ENCODE measurements around the gene GRIA2.
A peak's percentile ranks its signal among the peaks of the same experiment; 100 is the strongest.

The GRIA2 gene

DNA sequence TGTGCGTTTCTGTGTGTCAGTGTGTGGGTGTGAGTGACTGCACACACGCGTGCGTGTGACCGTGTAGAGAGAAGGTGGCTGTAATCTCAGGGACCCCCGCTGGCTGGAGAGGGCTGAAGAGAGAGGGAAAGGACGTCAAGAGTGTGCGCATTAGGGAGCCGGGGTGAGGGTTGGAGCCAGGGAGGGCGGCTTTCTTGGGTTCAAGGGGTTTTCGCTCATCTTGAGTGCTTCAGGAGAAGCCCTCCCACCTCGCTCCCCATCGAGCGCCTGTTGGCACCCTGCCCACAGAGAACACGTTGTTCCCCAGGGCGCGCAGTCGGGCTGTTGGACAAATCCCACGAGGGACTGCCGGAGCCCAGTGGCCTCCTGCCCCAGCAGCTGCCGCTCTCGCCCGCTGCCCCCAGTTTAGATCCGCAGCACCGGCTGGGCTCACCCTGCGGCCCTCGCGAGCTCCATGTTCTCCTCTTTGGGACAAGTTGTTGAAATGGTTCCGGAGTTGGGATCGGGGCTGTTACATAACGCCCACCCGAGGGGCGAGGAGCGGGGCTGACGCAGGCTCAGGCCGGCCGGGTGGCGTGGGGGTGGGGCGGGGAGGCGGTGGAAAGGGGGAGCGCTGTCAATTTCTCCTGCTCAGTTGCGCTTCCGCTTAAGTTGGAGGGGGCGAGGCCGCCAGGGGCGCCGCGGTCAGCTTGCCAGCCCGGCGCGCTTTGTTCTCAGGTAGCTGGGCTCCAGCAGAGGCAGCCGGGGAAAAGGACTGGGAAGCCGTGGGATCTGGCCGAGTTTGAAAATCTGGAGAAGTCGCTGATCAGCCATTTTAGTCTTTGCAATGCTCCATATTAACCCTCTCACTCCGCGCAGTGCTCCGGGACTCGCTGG is 1.6 kb downstream of the GRIA2 start:
- H3K27ac ChIP-seq (ENCODE audit: extremely low read depth, low read depth, low read length): no peak overlapping the region
- H3K4me3 ChIP-seq (ENCODE audit: low read depth, low read length): peak overlapping the region; percentile 39
- TF ChIP-seq ZNF398 (tag by site-specific recombination; IDR thresholded peaks at IDR 0.05): peak; percentile 43
- peak; percentile 53; the same call in 1 of the 2 replicates for TF ChIP-seq ZNF335 (tag by site-specific recombination; conservative IDR thresholded peaks at IDR 0.05)
- no peak for TF ChIP-seq ZNF670 (tag by site-specific recombination; IDR thresholded peaks at IDR 0.05; ENCODE audit: low read depth)
- TF ChIP-seq, protein P1, sequence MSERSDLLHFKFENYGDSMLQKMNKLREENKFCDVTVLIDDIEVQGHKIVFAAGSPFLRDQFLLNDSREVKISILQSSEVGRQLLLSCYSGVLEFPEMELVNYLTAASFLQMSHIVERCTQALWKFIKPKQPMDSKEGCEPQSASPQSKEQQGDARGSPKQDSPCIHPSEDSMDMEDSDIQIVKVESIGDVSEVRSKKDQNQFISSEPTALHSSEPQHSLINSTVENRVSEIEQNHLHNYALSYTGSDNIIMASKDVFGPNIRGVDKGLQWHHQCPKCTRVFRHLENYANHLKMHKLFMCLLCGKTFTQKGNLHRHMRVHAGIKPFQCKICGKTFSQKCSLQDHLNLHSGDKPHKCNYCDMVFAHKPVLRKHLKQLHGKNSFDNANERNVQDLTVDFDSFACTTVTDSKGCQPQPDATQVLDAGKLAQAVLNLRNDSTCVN (tag by site-specific recombination; optimal IDR thresholded peaks at IDR 0.05): peak; percentile 17
- CTCF ChIA-PET: interaction anchor here (0.6 to 0.7 kb wide), 2 partner anchors 22 to 85 kb away, joined by 3 read pairs; no protein-coding TSS in a partner anchor
- no peaks in the 10 kb centered on the region; the same call in 1 of the 2 replicates for H3K4me1 ChIP-seq (ENCODE audit: control insufficient read depth, insufficient read depth, low read length)
- no peaks in the 10 kb centered on the region for H3K9me3 ChIP-seq (ENCODE audit: control insufficient read depth, insufficient read depth, low read depth, low read length)
- no peaks in the 10 kb centered on the region for H3K36me3 ChIP-seq (ENCODE audit: control insufficient read depth in 2 of 2, insufficient read depth in 1 of 2, low read length in 2 of 2)
- POLR2A ChIA-PET: no interaction called here

DNA sequence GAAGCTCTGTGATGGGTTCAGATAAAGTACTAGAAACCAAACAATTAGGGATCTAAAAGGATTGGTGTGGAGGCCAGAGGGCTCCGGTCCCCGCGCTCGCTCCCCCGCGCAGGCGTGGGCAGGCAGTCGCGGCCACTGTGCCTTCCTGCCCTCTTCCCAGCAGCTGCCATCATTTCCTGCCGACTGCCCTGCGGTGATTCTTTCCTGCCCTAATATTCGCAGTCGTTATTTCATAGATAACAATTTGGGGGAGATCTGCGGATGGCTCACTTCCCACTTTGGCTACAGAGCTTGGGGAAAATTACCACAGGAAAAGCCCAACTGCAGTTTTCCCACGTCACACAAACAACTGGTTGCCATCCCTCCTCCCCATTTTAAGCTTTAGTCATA is 2.2 kb downstream of the GRIA2 start:
- POLR2A ChIA-PET: no interaction called here
- TF ChIP-seq ZNF391 (tag by site-specific recombination; IDR thresholded peaks at IDR 0.05; ENCODE audit: borderline replicate concordance, low read depth) (no peak), ZNF335 (tag by site-specific recombination; conservative IDR thresholded peaks at IDR 0.05) (0 out of 2 replicates have a peak, but pooled peaks have one; percentile 13)
- CTCF ChIA-PET: interaction anchor here (0.7 to 0.9 kb wide), 2 partner anchors 13 to 22 kb away, joined by 3 to 4 read pairs; no protein-coding TSS in a partner anchor
- H3K4me1 ChIP-seq (ENCODE audit: control insufficient read depth, insufficient read depth, low read length): no peaks in the 10 kb centered on the region; the same call in 1 of the 2 replicates
- no peaks in the 10 kb centered on the region for H3K9me3 ChIP-seq (ENCODE audit: control insufficient read depth, insufficient read depth, low read depth, low read length)
- no peaks in the 10 kb centered on the region for H3K36me3 ChIP-seq (ENCODE audit: control insufficient read depth in 2 of 2, insufficient read depth in 1 of 2, low read length in 2 of 2)
- H3K27ac ChIP-seq (ENCODE audit: extremely low read depth, low read depth, low read length): no peak overlapping the region
- H3K4me3 ChIP-seq (ENCODE audit: low read depth, low read length): peak overlapping the region; percentile 39

GRCh38 chr4:157223456-157223855 is 2.9 kb downstream of the GRIA2 start:
- H3K36me3 ChIP-seq (ENCODE audit: control insufficient read depth in 2 of 2, insufficient read depth in 1 of 2, low read length in 2 of 2): no peaks in the 10 kb centered on the region
- TF ChIP-seq ZNF48 (tag by site-specific recombination; IDR thresholded peaks at IDR 0.05) (no peak), ZNF366 (tag by site-specific recombination; conservative IDR thresholded peaks at IDR 0.05) (no peak), BCL6B (tag by site-specific recombination; IDR thresholded peaks at IDR 0.05) (no peak), ZNF555 (tag by site-specific recombination; conservative IDR thresholded peaks at IDR 0.05) (no peak), ELK4 (IDR thresholded peaks at IDR 0.05; ENCODE audit: borderline replicate concordance, low read depth, low read length) (no peak)
- no peak overlapping the region for H3K4me3 ChIP-seq (ENCODE audit: low read depth, low read length)
- POLR2A ChIA-PET: no interaction called here
- H3K9me3 ChIP-seq (ENCODE audit: control insufficient read depth, insufficient read depth, low read depth, low read length): no peaks in the 10 kb centered on the region
- CTCF ChIA-PET: interaction anchor here (0.9 kb wide), 1 partner anchor 12 kb away, joined by 4 read pairs; no protein-coding TSS in a partner anchor
- no peak overlapping the region for H3K27ac ChIP-seq (ENCODE audit: extremely low read depth, low read depth, low read length)
- H3K4me1 ChIP-seq (ENCODE audit: control insufficient read depth, insufficient read depth, low read length): no peaks in the 10 kb centered on the region; the same call in 1 of the 2 replicates

Data from HEK293 (cell line).